Measurements from ENCODE around the gene TTC7B.

TTC7B gene

DNA sequence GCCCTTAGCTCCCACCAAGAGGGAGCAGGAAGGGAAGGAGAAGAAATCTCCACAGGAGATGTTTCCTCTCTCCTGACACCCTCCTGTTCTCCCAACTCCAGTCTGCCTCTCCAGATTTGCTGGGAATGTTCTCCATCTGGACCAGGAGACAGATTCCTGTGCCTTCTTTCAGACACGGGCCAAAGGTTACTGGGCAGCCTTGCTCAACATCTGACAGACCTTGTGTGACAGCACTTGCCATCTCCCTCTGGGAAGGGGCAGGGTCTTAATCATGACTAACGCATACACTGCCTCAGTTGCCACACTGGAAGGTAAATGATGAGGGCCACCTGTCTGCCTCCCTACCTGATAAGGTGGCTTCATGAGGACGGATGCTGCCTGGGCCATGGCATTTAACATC lies 2.5 kb upstream of the TTC7B start:
- H2BK5ac ChIP-seq (ENCODE audit: low read length), result no peak overlapping the region
- no peak overlapping the region for H4K8ac ChIP-seq (ENCODE audit: low read depth, low read length)
- no peak overlapping the region for H2BK120ac ChIP-seq (ENCODE audit: low read depth, low read length)
- no peak overlapping the region for H3K27ac ChIP-seq (replicated peaks; ENCODE audit: low read length)
- H3K9me3 ChIP-seq (replicated peaks in 1 of 2; ENCODE audit: control insufficient read depth in 2 of 2, insufficient read depth in 1 of 2, low read depth in 1 of 2, low read length in 2 of 2), result peaks cover 4% of the 10 kb centered on the region in 2 donors
- no peak overlapping the region for H3K4me3 ChIP-seq (ENCODE audit: low read length in 2 of 2)
- H2BK12ac ChIP-seq (ENCODE audit: low read length), result no peak overlapping the region
- H3K27me3 ChIP-seq (ENCODE audit: control insufficient read depth in 3 of 3, insufficient read depth in 3 of 3, low read depth in 1 of 3, low read length in 3 of 3), result peaks cover 0 to 17% (median 4%) of the 10 kb centered on the region in 3 experiments
- no peak overlapping the region for H4K91ac ChIP-seq (ENCODE audit: low read depth, low read length, poor library complexity)
- H3K4ac ChIP-seq (ENCODE audit: low read length), result no peak overlapping the region
- H3K79me1 ChIP-seq (ENCODE audit: low read depth, low read length), result no peaks in the 10 kb centered on the region
- WGBS, 2 donors (ENCODE audit: extremely low coverage in 2 of 2, insufficient read length in 2 of 2, insufficient replicate concordance in 1 of 2), result no CpG with 5 or more reads among the region's 3 CpGs
- no peaks in the 10 kb centered on the region for H3K36me3 ChIP-seq (replicated peaks in 1 of 2; ENCODE audit: control insufficient read depth in 2 of 2, insufficient read depth in 2 of 2, low read length in 2 of 2)
- peak overlapping the region; percentile 47 for H3K14ac ChIP-seq (ENCODE audit: low read length)
- no peak overlapping the region for H3K4me2 ChIP-seq (ENCODE audit: insufficient read depth, low read length, poor library complexity, severe bottlenecking)
- no peak overlapping the region for H3K23ac ChIP-seq (ENCODE audit: low read depth, low read length, poor library complexity)
- no peak for DNase-seq (ENCODE audit: low spot score)
- H3K4me1 ChIP-seq (ENCODE audit: control insufficient read depth in 2 of 2, insufficient read depth in 1 of 2, low read depth in 1 of 2, low read length in 2 of 2), result peaks cover 3 to 7% of the 10 kb centered on the region in 2 donors
- H3K18ac ChIP-seq (ENCODE audit: low read length), result peak overlapping the region; percentile 15
- no peak overlapping the region for H2AFZ ChIP-seq (ENCODE audit: low read length)
- no peak overlapping the region for H2BK15ac ChIP-seq (ENCODE audit: low read length)
- no peak overlapping the region for H3K9ac ChIP-seq (ENCODE audit: low read depth, low read length, poor library complexity)
- no peak overlapping the region for H2AK5ac ChIP-seq (ENCODE audit: low read depth, low read length)

DNA sequence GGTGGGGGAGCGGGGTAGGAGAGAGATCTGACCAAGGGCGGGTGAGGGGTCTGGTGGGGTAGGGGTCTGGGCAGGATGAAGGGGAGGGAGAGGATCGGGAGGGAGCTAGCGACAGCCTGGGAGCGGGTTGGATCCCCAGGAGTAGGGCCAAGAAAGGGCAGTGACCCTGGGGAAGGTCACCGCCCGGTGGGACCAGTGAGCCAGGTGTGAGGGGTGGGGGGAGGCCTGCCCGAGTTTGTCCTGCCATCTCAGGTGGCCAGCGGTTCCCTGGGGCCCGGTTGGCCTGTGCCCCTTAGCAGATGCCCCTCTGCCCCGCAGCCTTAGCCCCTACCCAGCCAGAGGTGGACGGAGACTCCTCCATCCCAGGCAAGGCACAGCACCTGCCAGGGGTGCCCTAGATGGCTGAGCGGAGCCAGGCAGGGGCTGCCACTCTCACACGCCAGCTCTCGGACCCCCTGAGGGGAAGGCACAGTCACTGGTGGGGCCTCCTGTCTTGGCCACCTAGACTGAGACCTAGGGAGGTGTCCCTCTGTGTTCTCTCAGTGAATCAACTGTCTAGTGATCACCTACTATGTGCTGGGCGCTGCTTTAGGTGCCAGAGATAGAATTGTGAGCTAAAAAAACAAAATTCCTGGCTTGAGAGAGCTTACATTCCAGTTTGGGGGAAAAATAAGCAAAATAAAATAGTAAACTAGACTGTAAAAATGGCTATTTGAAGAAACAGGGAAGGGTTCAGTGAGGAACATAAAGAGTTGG lies 629 bp upstream of the TTC7B start:
- H2AFZ ChIP-seq (ENCODE audit: low read length), result peak overlapping the region; percentile 76
- H3K79me1 ChIP-seq (ENCODE audit: low read depth, low read length), result no peaks in the 10 kb centered on the region
- peak overlapping the region; percentile 86 for H3K14ac ChIP-seq (ENCODE audit: low read length)
- H3K4ac ChIP-seq (ENCODE audit: low read length), result peak overlapping the region; percentile 26
- peak overlapping the region; percentile 45 for H2BK15ac ChIP-seq (ENCODE audit: low read length)
- H3K27me3 ChIP-seq (ENCODE audit: control insufficient read depth in 3 of 3, insufficient read depth in 3 of 3, low read depth in 1 of 3, low read length in 3 of 3), result peaks cover 0 to 17% (median 4%) of the 10 kb centered on the region in 3 experiments
- peak overlapping the region; percentile 47 for H3K9ac ChIP-seq (ENCODE audit: low read depth, low read length, poor library complexity)
- peak overlapping the region; percentile 91 for H3K18ac ChIP-seq (ENCODE audit: low read length)
- no peak for DNase-seq (ENCODE audit: low spot score)
- H3K27ac ChIP-seq (replicated peaks; ENCODE audit: low read length), result no peak overlapping the region
- H2AK5ac ChIP-seq (ENCODE audit: low read depth, low read length), result peak overlapping the region; percentile 94
- H3K9me3 ChIP-seq (replicated peaks in 1 of 2; ENCODE audit: control insufficient read depth in 2 of 2, insufficient read depth in 1 of 2, low read depth in 1 of 2, low read length in 2 of 2), result no peaks in the 10 kb centered on the region
- H3K4me2 ChIP-seq (ENCODE audit: insufficient read depth, low read length, poor library complexity, severe bottlenecking), result peak overlapping the region; percentile 22
- peaks cover 3 to 8% of the 10 kb centered on the region in 2 donors for H3K4me1 ChIP-seq (ENCODE audit: control insufficient read depth in 2 of 2, insufficient read depth in 1 of 2, low read depth in 1 of 2, low read length in 2 of 2)
- no peak overlapping the region for H2BK12ac ChIP-seq (ENCODE audit: low read length)
- no CpG with 5 or more reads among the region's 16 CpGs for WGBS, 2 donors (ENCODE audit: extremely low coverage in 2 of 2, insufficient read length in 2 of 2, insufficient replicate concordance in 1 of 2)
- H4K91ac ChIP-seq (ENCODE audit: low read depth, low read length, poor library complexity), result no peak overlapping the region
- H2BK120ac ChIP-seq (ENCODE audit: low read depth, low read length), result no peak overlapping the region
- H3K36me3 ChIP-seq (replicated peaks in 1 of 2; ENCODE audit: control insufficient read depth in 2 of 2, insufficient read depth in 2 of 2, low read length in 2 of 2), result no peaks in the 10 kb centered on the region
- peak overlapping the region in 1 of 2 donors; percentile 31 for H3K4me3 ChIP-seq (ENCODE audit: low read length in 2 of 2)
- peak overlapping the region; percentile 29 for H4K8ac ChIP-seq (ENCODE audit: low read depth, low read length)
- H3K23ac ChIP-seq (ENCODE audit: low read depth, low read length, poor library complexity), result peak overlapping the region; percentile 8
- H2BK5ac ChIP-seq (ENCODE audit: low read length), result no peak overlapping the region

DNA sequence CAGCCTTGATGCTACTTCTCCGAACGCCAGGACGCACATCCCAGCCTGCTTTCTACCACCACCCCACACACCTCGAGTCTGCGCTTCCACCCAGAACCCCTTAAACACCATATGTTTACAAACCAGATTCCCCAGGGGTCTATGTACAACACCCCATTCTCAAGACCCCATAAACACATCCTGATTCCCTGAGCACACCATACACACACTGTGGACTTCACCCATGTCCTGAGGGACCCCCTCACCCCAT lies 733 bp downstream of the TTC7B start:
- no CpG with 5 or more reads among the region's 5 CpGs for WGBS, 2 donors (ENCODE audit: extremely low coverage in 2 of 2, insufficient read length in 2 of 2, insufficient replicate concordance in 1 of 2)
- Histone ChIP-seq H2BK5ac (ENCODE audit: low read length) (no peak overlapping the region), H2AK5ac (ENCODE audit: low read depth, low read length) (no peak overlapping the region), H2AFZ (ENCODE audit: low read length) (peak overlapping the region; percentile 66), H3K27me3 (ENCODE audit: control insufficient read depth in 3 of 3, insufficient read depth in 3 of 3, low read depth in 1 of 3, low read length in 3 of 3) (peaks cover 0 to 15% (median 4%) of the 10 kb centered on the region in 3 experiments), H3K4me1 (ENCODE audit: control insufficient read depth in 2 of 2, insufficient read depth in 1 of 2, low read depth in 1 of 2, low read length in 2 of 2) (peaks cover 0 to 7% of the 10 kb centered on the region in 2 donors), H3K9ac (ENCODE audit: low read depth, low read length, poor library complexity) (peak overlapping the region; percentile 98), H3K27ac (replicated peaks; ENCODE audit: low read length) (no peak overlapping the region), H3K4me3 (ENCODE audit: low read length in 2 of 2) (peak overlapping the region; percentile 62 to 96), H3K4ac (ENCODE audit: low read length) (no peak overlapping the region), H3K36me3 (replicated peaks in 1 of 2; ENCODE audit: control insufficient read depth in 2 of 2, insufficient read depth in 2 of 2, low read length in 2 of 2) (no peaks in the 10 kb centered on the region), H3K18ac (ENCODE audit: low read length) (no peak overlapping the region), H2BK15ac (ENCODE audit: low read length) (no peak overlapping the region), H3K14ac (ENCODE audit: low read length) (no peak overlapping the region), H2BK120ac (ENCODE audit: low read depth, low read length) (no peak overlapping the region), H4K8ac (ENCODE audit: low read depth, low read length) (no peak overlapping the region), H3K4me2 (ENCODE audit: insufficient read depth, low read length, poor library complexity, severe bottlenecking) (peak overlapping the region; percentile 62), H4K91ac (ENCODE audit: low read depth, low read length, poor library complexity) (no peak overlapping the region), H3K9me3 (replicated peaks in 1 of 2; ENCODE audit: control insufficient read depth in 2 of 2, insufficient read depth in 1 of 2, low read depth in 1 of 2, low read length in 2 of 2) (no peaks in the 10 kb centered on the region), H3K79me1 (ENCODE audit: low read depth, low read length) (no peaks in the 10 kb centered on the region), H3K23ac (ENCODE audit: low read depth, low read length, poor library complexity) (no peak overlapping the region), H2BK12ac (ENCODE audit: low read length) (no peak overlapping the region)
- no peak for DNase-seq (ENCODE audit: low spot score)

DNA sequence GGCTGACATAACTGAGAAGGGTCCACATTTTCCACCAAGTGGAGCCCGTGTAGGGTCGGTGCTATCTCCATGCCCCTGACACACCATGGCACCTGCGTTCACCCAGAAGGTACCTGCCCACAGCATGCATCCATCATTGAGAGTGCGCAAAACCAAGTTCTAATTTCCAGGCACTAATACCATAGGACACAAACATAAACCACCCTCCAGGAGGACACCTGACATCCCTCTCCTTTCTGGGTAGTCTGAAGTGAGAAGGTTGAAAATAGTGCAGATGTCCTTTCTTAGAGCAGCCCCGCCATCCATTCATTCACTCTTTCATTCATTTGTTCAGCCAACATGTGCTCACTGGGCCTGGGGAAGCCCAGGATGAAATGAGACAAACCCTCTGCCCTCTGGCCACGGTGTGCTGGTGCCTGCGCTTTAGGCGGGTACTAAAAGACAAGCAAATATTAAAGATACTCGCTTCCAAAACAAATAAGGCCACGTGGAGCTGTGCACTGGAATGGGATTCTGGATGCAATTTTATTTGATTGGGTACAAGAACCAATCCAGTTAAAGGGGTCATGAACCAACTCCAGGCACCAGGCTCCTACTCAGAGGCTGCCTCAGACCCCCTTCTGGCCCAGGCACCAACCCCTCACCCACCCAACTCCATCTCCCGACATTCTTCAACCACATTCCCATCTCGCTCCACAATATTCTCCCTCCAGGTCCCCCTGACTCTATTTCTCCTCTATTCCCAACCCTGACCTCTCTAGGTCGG lies 1.2 kb downstream of the TTC7B start:
- Histone ChIP-seq H3K18ac (ENCODE audit: low read length) (no peak overlapping the region), H4K8ac (ENCODE audit: low read depth, low read length) (no peak overlapping the region), H3K4ac (ENCODE audit: low read length) (no peak overlapping the region), H3K27me3 (ENCODE audit: control insufficient read depth in 3 of 3, insufficient read depth in 3 of 3, low read depth in 1 of 3, low read length in 3 of 3) (peaks cover 0 to 10% (median 4%) of the 10 kb centered on the region in 3 experiments), H3K27ac (replicated peaks; ENCODE audit: low read length) (no peak overlapping the region), H2BK12ac (ENCODE audit: low read length) (no peak overlapping the region), H2BK120ac (ENCODE audit: low read depth, low read length) (no peak overlapping the region), H3K4me2 (ENCODE audit: insufficient read depth, low read length, poor library complexity, severe bottlenecking) (peak overlapping the region; percentile 62), H4K91ac (ENCODE audit: low read depth, low read length, poor library complexity) (no peak overlapping the region), H3K4me3 (ENCODE audit: low read length in 2 of 2) (peak overlapping the region; percentile 62 to 96), H3K9me3 (replicated peaks in 1 of 2; ENCODE audit: control insufficient read depth in 2 of 2, insufficient read depth in 1 of 2, low read depth in 1 of 2, low read length in 2 of 2) (no peaks in the 10 kb centered on the region), H3K9ac (ENCODE audit: low read depth, low read length, poor library complexity) (peak overlapping the region; percentile 98), H2BK5ac (ENCODE audit: low read length) (no peak overlapping the region), H3K14ac (ENCODE audit: low read length) (no peak overlapping the region), H3K4me1 (ENCODE audit: control insufficient read depth in 2 of 2, insufficient read depth in 1 of 2, low read depth in 1 of 2, low read length in 2 of 2) (peaks cover 0 to 7% of the 10 kb centered on the region in 2 donors), H3K23ac (ENCODE audit: low read depth, low read length, poor library complexity) (no peak overlapping the region), H3K36me3 (replicated peaks in 1 of 2; ENCODE audit: control insufficient read depth in 2 of 2, insufficient read depth in 2 of 2, low read length in 2 of 2) (no peaks in the 10 kb centered on the region), H3K79me1 (ENCODE audit: low read depth, low read length) (no peaks in the 10 kb centered on the region), H2BK15ac (ENCODE audit: low read length) (no peak overlapping the region), H2AK5ac (ENCODE audit: low read depth, low read length) (no peak overlapping the region), H2AFZ (ENCODE audit: low read length) (peak overlapping the region; percentile 66)
- no peak for DNase-seq (ENCODE audit: low spot score)
- 100% methylated on average over 2 of the region's 13 CpGs; no CpG with 5 or more reads in 1 of the 2 donors for WGBS, 2 donors (ENCODE audit: extremely low coverage in 2 of 2, insufficient read length in 2 of 2, insufficient replicate concordance in 1 of 2)
